H1 (cell line): Measurements from ENCODE around the gene MATN4. TPM values are rescaled to one million over a fixed set of nuclear protein-coding genes. Genes with fewer than 3 reads are reported as not detected.

Experiments
- CTCF ChIA-PET: fragments of 300-600 bp; sonication (Branson Sonifier 250); formaldehyde crosslinking; loops from one replicate; lab custom pipeline; 2021; ENCODE audit not compliant: partially characterized antibody; lab: Charles Lee
- POLR2A ChIA-PET: fragments of 300-600 bp; sonication (Branson Sonifier 250); formaldehyde crosslinking; loops from one replicate; lab custom pipeline; 2021; ENCODE audit warnings: inconsistent platforms; ENCODE audit not compliant: partially characterized antibody; lab: Charles Lee
- DNase-seq, 2 experiments: peaks; one replicate each; pipeline versions ENCODE4 v3.0.0 to v3.0.0-alpha.2; 2010 to 2022; ENCODE audit warnings: low spot score in 2 of 2, low read depth in 1 of 2, mixed read lengths in 1 of 2
- FAIRE-seq: peaks from 2 replicates; lab custom pipeline; 2011; peaks lifted over from hg19 to GRCh38; lab: Jason Lieb, UNC
- H2AFZ ChIP-seq: 2 replicates; pipeline ENCODE4 v1.8.1; 2012; ENCODE audit warnings: low read length, inconsistent platforms
- H2AK5ac ChIP-seq: 2 replicates; pipeline ENCODE4 v1.6.1; 2013; ENCODE audit warnings: low read depth, low read length
- H2BK120ac ChIP-seq: replicated peaks from 2 replicates; pipeline ENCODE3; 2013; ENCODE audit warnings: low read depth, low read length, inconsistent platforms
- H2BK12ac ChIP-seq: 2 replicates; pipeline ENCODE4 v1.6.1; 2013; ENCODE audit warnings: low read depth, low read length
- H2BK15ac ChIP-seq: 2 replicates; pipeline ENCODE4 v1.6.1; 2013; ENCODE audit warnings: low read length
- H2BK20ac ChIP-seq: 2 replicates; pipeline ENCODE4 v1.6.1; 2013; ENCODE audit warnings: low read length
- H2BK5ac ChIP-seq: 2 replicates; pipeline ENCODE4 v1.6.1; 2013; ENCODE audit warnings: low read depth, low read length
- H3K14ac ChIP-seq: 2 replicates; pipeline ENCODE4 v1.6.1; 2013; ENCODE audit warnings: inconsistent platforms; ENCODE audit not compliant: insufficient read length
- H3K18ac ChIP-seq: 2 replicates; pipeline ENCODE4 v1.6.1; 2013; ENCODE audit warnings: low read length; ENCODE audit errors: extremely low read depth
- H3K23ac ChIP-seq: 2 replicates; pipeline ENCODE4 v1.6.1; 2013; ENCODE audit warnings: inconsistent platforms; ENCODE audit not compliant: insufficient read length
- H3K23me2 ChIP-seq: 2 replicates; pipeline ENCODE4 v1.6.1; 2013; ENCODE audit warnings: low read depth, low read length
- H3K27ac ChIP-seq: 2 replicates; pipeline ENCODE4 v1.6.1; 2011; ENCODE audit warnings: low read depth, low read length, inconsistent platforms
- H3K27me3 ChIP-seq, 4 experiments: replicated peaks in 1 of 4; 1 replicate in 1 of 4; 2 replicates in 3 of 4; pipeline versions ENCODE4 v1.6.1 to v1.8.1; 2011 to 2013; ENCODE audit warnings: low read length in 3 of 4, mild to moderate bottlenecking in 3 of 4, inconsistent platforms in 2 of 4, mixed read lengths in 2 of 4, moderate library complexity in 1 of 4; ENCODE audit not compliant: control insufficient read depth in 3 of 4, insufficient read depth in 3 of 4; ENCODE audit errors: extremely low read depth in 1 of 4
- H3K36me3 ChIP-seq, 4 experiments: 2 replicates each; pipeline versions ENCODE4 v1.6.1 to v1.8.1; 2011 to 2013; ENCODE audit warnings: mild to moderate bottlenecking in 4 of 4, low read length in 3 of 4, moderate library complexity in 2 of 4, control low read depth in 1 of 4, inconsistent platforms in 1 of 4; ENCODE audit not compliant: insufficient read depth in 4 of 4, control insufficient read depth in 2 of 4
- H3K4ac ChIP-seq: replicated peaks from 2 replicates; pipeline ENCODE3; 2013; ENCODE audit warnings: low read length, low read depth, mixed read lengths, inconsistent platforms; ENCODE audit not compliant: insufficient read length
- H3K4me1 ChIP-seq, 4 experiments: replicated peaks in 1 of 4; 1 replicate in 1 of 4; 2 replicates in 3 of 4; pipeline versions ENCODE4 v1.6.1 to v1.8.1; 2011 to 2013; ENCODE audit warnings: low read length in 3 of 4, inconsistent platforms in 2 of 4, mixed read lengths in 1 of 4; ENCODE audit not compliant: insufficient read depth in 4 of 4, control insufficient read depth in 3 of 4
- H3K4me2 ChIP-seq, 2 experiments: 2 replicates each; pipeline versions ENCODE4 v1.6.1 to v1.8.1; 2011 to 2013; ENCODE audit warnings: low read depth in 2 of 2, low read length in 2 of 2, control low read depth in 1 of 2, inconsistent platforms in 1 of 2, mild to moderate bottlenecking in 1 of 2; ENCODE audit not compliant: insufficient read depth in 1 of 2
- H3K4me3 ChIP-seq, 4 experiments: fragments of 200-600, 300-600 bp in 1 of 4; sonication (generic), shearing (Covaris generic), sonication (Bioruptor Twin) in 1 of 4; 2 replicates each; pipeline versions ENCODE4 v1.5.1 to v1.8.1; 2011 to 2016; ENCODE audit warnings: low read length in 4 of 4, low read depth in 3 of 4, control low read depth in 2 of 4, inconsistent platforms in 2 of 4, mild to moderate bottlenecking in 2 of 4, mixed read lengths in 1 of 4, moderate library complexity in 1 of 4; ENCODE audit not compliant: insufficient read depth in 2 of 4; ENCODE audit errors: extremely low read depth in 1 of 4
- H3K56ac ChIP-seq: replicated peaks from 2 replicates; pipeline ENCODE3; 2013; ENCODE audit warnings: low read depth, mild to moderate bottlenecking, mixed read lengths, low read length, inconsistent platforms; ENCODE audit not compliant: insufficient read length
- H3K79me1 ChIP-seq: 2 replicates; pipeline ENCODE4 v1.6.1; 2013; ENCODE audit warnings: low read depth, low read length, control low read depth
- H3K79me2 ChIP-seq, 2 experiments: 2 replicates each; pipeline versions ENCODE4 v1.6.1 to v1.8.1; 2012 to 2013; ENCODE audit warnings: low read length in 2 of 2, mild to moderate bottlenecking in 2 of 2, inconsistent platforms in 1 of 2; ENCODE audit not compliant: insufficient read depth in 2 of 2, control insufficient read depth in 1 of 2
- H3K9ac ChIP-seq, 4 experiments: replicated peaks in 1 of 4; 1 replicate in 1 of 4; 2 replicates in 3 of 4; pipeline versions ENCODE4 v1.6.1 to v1.8.1; 2011 to 2013; ENCODE audit warnings: low read depth in 3 of 4, low read length in 3 of 4, control low read depth in 2 of 4, mild to moderate bottlenecking in 2 of 4, moderate library complexity in 2 of 4, inconsistent platforms in 1 of 4; ENCODE audit errors: extremely low read depth in 1 of 4
- H3K9me3 ChIP-seq, 2 experiments: 2 replicates each; pipeline versions ENCODE4 v1.6.1 to v1.8.1; 2012 to 2013; ENCODE audit warnings: mild to moderate bottlenecking in 2 of 2, moderate library complexity in 2 of 2, control low read depth in 1 of 2, inconsistent platforms in 1 of 2, low read depth in 1 of 2, low read length in 1 of 2, mixed read lengths in 1 of 2; ENCODE audit not compliant: insufficient read depth in 2 of 2
- H4K20me1 ChIP-seq, 2 experiments: replicated peaks in 1 of 2; 2 replicates each; pipeline versions ENCODE3 to v1.8.1; 2011 to 2013; ENCODE audit warnings: inconsistent platforms in 2 of 2, low read length in 2 of 2, mild to moderate bottlenecking in 1 of 2; ENCODE audit not compliant: insufficient read depth in 2 of 2, control insufficient read depth in 1 of 2
- H4K5ac ChIP-seq: 2 replicates; pipeline ENCODE4 v1.6.1; 2013; ENCODE audit warnings: low read length, low read depth, mixed read lengths, inconsistent platforms; ENCODE audit not compliant: insufficient read length
- H4K8ac ChIP-seq: 2 replicates; pipeline ENCODE4 v1.8.0; 2013; ENCODE audit warnings: mild to moderate bottlenecking, moderate library complexity, low read length, inconsistent platforms; ENCODE audit not compliant: insufficient read depth; ENCODE audit errors: extremely low read depth
- H4K91ac ChIP-seq: replicated peaks from 2 replicates; pipeline ENCODE3; 2013; ENCODE audit warnings: low read length, mixed read lengths, inconsistent platforms; ENCODE audit not compliant: insufficient read length
- GTF2F1 ChIP-seq: IDR thresholded peaks from 2 replicates; pipeline ENCODE4 v1.6.1; 2012; ENCODE audit warnings: low read depth, low read length, improper control_type of control experiment, borderline replicate concordance
- KDM1A ChIP-seq: fragments of 200-600, 300-600 bp; sonication (generic); IDR thresholded peaks from 2 replicates; pipeline ENCODE4 v1.7.1; 2016; ENCODE audit warnings: mild to moderate bottlenecking, low read length, borderline replicate concordance
- TBP ChIP-seq: IDR thresholded peaks from 2 replicates; pipeline ENCODE4 v1.6.1; 2011; ENCODE audit warnings: low read depth, low read length, improper control_type of control experiment
- WGBS, 2 experiments: shearing (Covaris generic) in 1 of 2; methylation state at CpG; one replicate each; pipeline versions ENCODE4 v1.1.6 to v1.1.7; 2013 to 2015; ENCODE audit warnings: low lambda C conversion rate in 2 of 2, mixed read lengths in 2 of 2, inconsistent platforms in 1 of 2, low coverage in 1 of 2, missing lambda C conversion rate in 1 of 2; ENCODE audit not compliant: insufficient replicate concordance in 2 of 2, insufficient coverage in 1 of 2, insufficient read length in 1 of 2; ENCODE audit errors: extremely low coverage in 1 of 2, missing lambda C conversion rate in 1 of 2; 5-methylcytosine and 5-hydroxymethylcytosine counted together
- polyA plus RNA-seq, 7 experiments: library from polyadenylated mRNA; depleted of rRNA in 3 of 7; stranded (reverse) in 5 of 7; unstranded in 2 of 7; fragments of >200 nt in 5 of 7; fragments of 200-250 nt in 2 of 7; gene quantifications; 1 replicate in 5 of 7; 2 replicates in 1 of 7; 4 replicates in 1 of 7; pipeline versions ENCODE4 v1.2.1 to v1.2.3, GENCODE V29; 2011 to 2013; ENCODE audit warnings: missing spikeins in 2 of 7, mixed read lengths in 2 of 7
- total RNA-seq: library from RNA; stranded (reverse); fragmentation: NEBNext Ultra II Directional; extraction: Animal tissue kit (Norgen Biotek cat#: 25700); gene quantifications from 2 replicates; pipeline ENCODE4 v1.2.1, GENCODE V29; 2021

MATN4 gene
- total and polyA plus RNA-seq, 2 of the 8 experiments (the other 6 are each of a cell fraction or from before 2014, with no cell fraction given): 2.1 to 4.4 TPM

- Histone ChIP-seq H3K4me2 (no peak overlapping the region), H3K4me1 (peaks cover 0 to 11% (median 5%) of the 10 kb centered on the region in 4 experiments; a peak in 4 of 7 replicates), H3K79me2 (no peaks in the 10 kb centered on the region), H2AFZ (no peak overlapping the region), H2BK15ac (no peak overlapping the region; the same call in 1 of the 2 replicates), H2BK120ac (no peak overlapping the region), H4K5ac (no peak overlapping the region), H3K18ac (no peak overlapping the region), H3K9me3 (no peaks in the 10 kb centered on the region), H3K23ac (no peak overlapping the region), H2BK12ac (no peak overlapping the region), H4K8ac (no peak overlapping the region), H2BK5ac (no peak overlapping the region), H3K79me1 (no peaks in the 10 kb centered on the region), H3K4ac (no peak overlapping the region), H2BK20ac (no peak overlapping the region), H3K9ac (no peak overlapping the region), H3K27ac (no peak overlapping the region), H4K91ac (no peak overlapping the region), H3K23me2 (no peaks in the 10 kb centered on the region), H3K27me3 (no peaks in the 10 kb centered on the region), H4K20me1 (no peaks in the 10 kb centered on the region), H3K56ac (no peak overlapping the region), H3K36me3 (no peaks in the 10 kb centered on the region), H2AK5ac (no peak overlapping the region), H3K4me3 (no peak overlapping the region), H3K14ac (no peak overlapping the region)
- WGBS, 2 experiments: 77% methylated on average over 5 of the region's 5 CpGs; no CpG with 5 or more reads in 1 of the 2 experiments
- no peak for FAIRE-seq
- CTCF ChIA-PET: interaction anchor here (0.8 to 2.4 kb wide), 4 partner anchors 11 to 94 kb away, joined by 3 to 12 read pairs (median 4); no protein-coding TSS in a partner anchor
- TF ChIP-seq TBP (no peak), KDM1A (no peak), GTF2F1 (no peak)
- DNase-seq: no peak
- POLR2A ChIA-PET: interaction anchor here (1.2 to 13.2 kb wide), 2 partner anchors 9 to 19 kb away, joined by 4 to 113 read pairs; partner anchors contain the start of gene SDC4
Observed at GRCh38 chr20:45355209-45356084, 47.3 kb upstream of the MATN4 start.
